Cortex of kidney (tissue), 1 donor: Measurements from ENCODE around the gene NDUFA13.

Source experiments
- DNase-seq: peaks from one replicate; lab custom pipeline; 2025; lab: John Stamatoyannopoulos, UW

NDUFA13 gene

DNA sequence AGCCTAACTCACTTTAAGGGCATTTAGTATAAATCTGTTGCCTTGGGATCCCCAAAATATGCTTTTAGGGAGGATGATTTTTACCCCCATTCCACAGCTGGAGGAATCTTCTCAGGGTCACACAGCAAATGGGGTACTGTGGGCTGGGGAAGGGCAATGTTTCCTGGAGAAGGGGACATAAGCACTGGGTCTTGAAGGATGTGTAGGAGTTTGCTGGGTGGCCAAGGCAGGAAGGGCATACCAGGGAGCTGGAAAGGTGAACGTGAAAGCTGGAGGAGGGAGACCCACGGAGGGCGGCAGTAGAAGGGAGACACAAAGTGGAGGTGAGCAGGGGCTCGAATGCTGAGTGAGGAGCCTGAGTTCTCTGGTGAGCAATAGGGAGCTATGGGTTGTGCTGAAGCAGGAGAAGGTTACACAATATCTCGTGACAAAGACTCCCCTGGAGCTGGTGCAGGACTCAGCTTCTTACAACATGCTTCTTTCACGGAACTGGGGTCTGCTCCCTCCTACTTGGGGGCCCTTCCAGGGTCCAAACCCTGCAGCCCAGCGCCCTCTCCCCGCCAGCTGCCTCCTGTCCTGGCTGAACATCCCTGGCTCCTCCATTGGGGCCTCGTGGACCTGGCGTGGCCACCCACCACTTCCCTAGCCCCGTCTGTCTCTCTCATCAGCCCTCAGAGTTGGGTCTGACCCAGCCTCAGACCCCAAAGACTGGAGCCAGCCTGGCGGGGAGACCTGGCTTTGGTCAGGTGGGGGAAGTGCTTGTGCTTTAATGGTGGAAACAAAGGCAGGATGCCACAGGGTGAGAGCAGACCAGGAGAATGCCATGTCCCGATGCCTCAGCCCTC lies 33.1 kb downstream of the NDUFA13 start:
- no peak for DNase-seq

DNA sequence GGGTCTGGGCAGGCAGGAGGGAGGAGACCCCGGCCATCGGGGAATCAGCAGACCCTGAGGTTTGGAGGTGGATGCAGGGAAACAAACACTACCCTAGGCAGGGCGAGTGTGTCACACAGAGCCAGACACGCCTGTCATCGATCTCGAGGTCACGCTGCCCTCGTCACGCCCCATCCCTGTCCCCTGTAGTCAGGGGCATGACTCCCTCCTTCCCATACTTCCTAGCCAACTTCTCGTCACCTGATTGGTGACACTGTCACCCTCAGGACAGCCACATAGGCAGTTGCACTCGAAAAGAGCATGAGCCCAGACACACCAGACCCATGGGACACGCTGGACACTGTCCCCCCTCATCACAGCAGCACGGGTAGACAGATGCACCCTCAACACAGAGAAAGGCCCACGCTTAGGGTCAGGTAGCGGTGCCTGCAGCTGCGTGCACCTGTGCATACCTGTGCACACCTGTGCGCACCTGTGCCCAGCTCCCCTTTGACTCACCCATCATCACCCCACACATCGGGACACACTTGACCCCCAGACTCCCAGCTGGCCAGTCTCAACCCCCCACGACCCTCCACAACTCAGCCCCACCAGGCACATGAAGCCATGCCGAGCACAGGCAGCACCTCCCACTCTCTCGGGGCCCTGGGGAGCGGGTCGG lies 33.9 kb downstream of the NDUFA13 start:
- no peak for DNase-seq

DNA sequence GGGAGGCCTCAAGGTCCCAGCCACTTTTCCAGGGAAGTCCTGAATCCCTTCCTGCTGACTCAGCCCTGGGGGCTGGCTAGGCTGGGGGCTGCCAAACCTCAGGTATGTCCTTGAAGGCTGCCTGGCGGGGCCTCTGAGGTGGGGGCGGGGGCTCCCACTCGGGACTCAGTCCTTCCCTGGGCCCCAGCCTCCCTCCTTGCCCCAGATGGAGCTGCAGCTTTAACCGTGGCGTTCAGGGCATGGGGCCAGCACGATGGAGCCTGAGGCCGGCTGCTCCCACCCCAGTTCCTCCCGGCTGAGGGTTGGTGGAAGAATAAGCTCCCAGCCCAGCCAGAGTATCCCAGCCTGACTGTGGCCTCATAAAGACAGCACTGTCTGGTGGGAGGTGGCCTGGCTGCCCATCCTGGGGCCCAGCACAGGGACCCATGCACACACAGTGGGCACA lies 34.5 kb downstream of the NDUFA13 start:
- no peak for DNase-seq

DNA sequence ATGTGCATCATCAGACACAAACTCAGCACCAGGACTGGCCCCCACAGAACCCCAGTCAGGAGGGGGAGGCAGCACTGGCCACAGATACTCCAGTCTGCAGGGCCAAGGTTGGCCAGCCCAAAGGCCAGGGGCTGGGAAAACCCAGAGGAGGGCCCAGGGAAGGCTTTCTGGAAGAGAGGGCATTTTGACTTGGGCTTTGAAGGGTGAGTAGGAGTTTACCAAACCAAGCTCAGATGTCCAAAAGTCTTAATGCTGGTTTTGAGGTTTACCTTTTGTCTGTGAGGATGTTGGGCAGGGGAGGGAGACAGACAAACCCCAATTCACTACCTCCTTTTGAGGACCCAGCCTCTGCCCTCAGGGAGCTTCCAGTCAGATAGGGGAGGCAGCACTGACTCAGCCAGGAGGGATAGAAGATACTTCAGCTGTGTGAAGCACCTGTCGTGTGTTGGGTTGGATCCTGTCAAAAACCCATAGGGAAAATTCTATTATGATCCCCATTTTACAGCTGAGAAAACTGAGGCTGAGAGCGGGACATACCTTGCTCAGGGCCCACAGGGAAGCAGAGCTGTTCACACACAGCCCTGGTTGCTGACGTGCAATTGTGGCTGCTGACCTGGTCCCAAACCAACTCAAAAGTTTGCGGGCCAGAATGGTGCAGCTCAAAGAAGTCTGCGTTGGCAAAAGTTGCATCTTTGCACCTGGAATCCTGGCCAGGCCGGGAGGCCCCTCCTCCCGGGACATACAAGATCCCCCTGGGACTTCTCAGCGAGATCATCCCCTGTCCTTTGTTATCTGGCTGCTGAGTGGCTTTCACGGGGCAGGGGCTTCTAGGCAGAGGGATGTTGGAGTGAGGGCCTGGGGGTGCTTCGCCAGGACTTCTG lies 35.2 kb downstream of the NDUFA13 start:
- DNase-seq = no peak

DNA sequence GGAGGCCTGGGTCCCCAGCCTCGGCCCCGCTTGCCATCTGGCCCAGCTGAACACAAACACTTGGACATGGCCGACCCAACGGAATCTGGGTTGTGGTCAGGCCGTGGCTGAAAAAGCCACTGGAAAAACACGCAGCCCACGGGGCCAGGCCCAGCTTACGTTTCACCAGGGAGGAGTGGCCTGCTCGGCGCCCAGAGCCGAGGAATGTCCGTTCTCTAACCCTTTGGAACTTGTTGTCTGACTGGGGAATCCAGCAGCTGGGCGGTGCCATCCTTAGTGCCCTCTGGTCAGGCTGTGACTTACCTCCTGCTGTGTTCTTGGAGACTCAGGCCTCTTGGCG lies 35.8 kb downstream of the NDUFA13 start:
- no peak for DNase-seq

DNA sequence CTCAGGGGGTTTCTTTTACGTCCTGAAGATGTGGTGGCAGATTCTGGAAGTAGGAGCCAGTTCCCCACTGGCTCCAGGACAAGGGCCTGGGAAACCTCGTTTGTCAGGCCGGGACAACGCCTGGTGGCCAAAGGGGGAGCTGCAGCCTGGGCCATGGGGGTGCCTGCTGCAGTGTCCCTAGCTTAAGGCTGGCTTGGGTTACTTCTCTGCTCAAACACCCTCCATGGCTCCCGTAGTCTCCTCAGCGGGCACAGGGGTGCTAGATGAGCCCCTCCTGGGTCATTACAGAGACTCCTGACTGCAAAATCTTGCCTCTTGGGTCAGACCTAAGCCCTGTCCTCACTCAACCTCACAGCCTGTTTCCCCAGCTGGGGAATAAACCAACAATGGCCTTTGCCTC lies 36.8 kb downstream of the NDUFA13 start:
- DNase-seq = no peak

DNA sequence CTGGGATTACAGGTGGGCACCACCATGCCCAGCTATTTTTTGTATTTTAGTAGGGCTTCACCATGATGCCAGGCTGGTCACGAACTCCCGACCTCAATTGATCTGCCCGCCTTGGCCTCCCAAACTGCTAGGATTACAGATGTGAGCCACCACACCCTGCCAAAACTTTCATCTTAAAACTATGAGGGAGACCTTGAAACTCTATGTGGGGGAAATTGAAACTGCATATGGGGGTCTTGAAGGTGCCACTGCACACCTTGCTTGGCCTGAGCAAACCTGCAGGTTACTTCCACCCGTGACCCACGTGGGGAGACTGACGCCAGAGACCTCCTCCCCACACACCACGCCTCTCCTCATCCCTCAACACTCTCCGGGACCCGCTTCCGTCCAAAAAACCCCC lies 37.6 kb downstream of the NDUFA13 start:
- no peak for DNase-seq

DNA sequence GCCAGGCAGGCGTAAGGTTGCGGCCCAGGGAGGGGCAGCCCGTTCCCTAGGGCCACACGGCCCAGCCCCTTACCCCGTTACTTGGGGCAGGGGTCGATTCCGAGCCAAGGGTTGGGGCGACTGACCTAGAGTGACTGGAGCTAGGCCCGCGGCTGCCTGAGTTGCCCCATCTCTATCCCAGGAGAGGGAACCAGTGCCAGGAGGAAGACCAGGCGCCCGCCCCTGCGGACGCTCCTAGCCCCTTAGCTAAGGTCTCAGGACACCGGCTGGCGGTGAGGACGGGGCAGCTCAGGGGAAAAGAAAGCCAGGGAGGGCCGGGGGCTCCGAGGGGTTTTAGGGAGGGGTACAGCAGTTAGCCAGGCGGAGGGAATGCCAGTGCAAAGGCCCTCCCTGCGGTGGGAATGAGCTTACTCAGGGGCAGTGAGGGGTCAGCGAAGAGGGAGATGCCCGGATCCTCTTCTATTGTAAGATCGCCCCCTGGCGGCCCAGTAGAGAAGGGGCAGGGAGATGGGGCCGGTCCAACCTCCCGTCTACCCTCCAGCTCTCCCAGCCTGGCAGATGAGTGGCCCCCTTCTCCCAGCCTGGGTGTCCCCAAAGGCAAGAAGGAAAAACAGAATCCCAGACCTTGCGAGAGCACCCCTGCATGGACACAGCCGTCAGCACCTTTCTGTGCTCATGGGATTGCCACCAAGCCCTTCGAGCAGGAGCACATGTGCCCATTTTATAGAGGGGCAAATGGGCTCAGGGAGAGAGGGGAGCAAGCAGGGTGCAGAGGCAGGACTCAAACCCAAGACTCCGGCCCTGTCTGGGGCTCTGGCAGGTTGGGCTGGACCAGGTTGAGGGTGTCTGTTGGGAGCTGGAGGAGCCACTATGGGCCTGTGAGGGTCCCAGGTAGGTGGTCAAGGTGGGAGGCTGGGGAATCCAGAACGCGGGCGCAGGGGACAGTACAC lies 38.3 kb downstream of the NDUFA13 start:
- no peak for DNase-seq

DNA sequence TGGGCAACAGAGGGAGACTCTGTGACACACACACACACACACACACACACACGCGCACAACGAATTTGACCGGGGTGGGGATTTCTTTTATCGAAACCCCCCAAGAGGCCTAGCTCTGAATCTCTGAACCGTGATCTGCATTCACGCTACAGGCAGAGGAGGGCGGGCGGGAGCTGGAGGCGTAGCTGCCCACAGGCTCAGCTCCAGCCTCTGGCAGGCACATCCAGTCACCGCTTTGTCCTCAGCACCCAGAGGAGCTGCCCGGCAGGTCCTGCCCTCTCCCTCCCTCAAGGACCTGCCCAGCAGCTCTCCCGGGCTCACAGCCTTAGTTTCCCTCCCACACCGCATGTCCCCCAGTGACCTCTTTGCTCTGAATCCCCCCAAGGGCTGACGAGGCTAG lies 42.0 kb downstream of the NDUFA13 start:
- DNase-seq = no peak

DNA sequence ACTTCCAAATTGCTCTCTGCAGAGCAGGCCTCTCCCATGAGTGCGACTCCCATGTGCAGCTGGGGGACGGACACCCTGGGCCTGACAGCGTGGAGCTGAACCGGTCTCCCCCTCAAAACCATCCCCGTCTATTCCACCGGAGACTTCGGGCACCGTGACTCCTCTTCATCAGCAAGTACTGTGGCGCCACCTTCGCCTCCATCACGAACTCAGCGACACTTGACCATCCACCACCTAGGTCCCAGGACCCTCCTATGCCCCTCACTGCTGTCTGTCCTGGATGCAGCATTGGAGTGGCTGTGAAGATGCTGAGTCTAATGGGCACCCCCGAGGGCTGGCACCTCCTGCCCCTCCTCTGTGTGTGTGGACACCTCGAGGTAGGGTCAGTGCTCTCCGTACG lies 42.6 kb downstream of the NDUFA13 start:
- no peak for DNase-seq

DNA sequence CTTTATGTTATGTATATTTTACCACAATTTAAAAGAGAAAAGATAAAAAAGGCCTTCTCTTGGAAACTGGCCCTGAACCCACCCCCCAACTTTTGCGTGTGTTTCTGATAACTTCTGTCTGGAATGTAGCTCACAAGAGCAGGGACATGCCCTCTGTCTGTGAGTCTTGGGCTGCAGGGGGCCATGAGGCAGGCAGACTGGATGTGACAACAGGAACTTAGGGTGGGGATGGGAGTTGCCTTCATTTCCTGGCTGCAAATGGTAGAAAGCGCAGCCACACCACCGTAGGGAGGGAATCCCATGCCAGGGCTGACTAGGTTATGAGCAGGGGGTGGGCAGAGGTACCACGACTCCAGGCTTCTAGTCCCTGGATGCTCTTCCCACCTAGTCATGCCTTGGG lies 43.9 kb downstream of the NDUFA13 start:
- no peak for DNase-seq

DNA sequence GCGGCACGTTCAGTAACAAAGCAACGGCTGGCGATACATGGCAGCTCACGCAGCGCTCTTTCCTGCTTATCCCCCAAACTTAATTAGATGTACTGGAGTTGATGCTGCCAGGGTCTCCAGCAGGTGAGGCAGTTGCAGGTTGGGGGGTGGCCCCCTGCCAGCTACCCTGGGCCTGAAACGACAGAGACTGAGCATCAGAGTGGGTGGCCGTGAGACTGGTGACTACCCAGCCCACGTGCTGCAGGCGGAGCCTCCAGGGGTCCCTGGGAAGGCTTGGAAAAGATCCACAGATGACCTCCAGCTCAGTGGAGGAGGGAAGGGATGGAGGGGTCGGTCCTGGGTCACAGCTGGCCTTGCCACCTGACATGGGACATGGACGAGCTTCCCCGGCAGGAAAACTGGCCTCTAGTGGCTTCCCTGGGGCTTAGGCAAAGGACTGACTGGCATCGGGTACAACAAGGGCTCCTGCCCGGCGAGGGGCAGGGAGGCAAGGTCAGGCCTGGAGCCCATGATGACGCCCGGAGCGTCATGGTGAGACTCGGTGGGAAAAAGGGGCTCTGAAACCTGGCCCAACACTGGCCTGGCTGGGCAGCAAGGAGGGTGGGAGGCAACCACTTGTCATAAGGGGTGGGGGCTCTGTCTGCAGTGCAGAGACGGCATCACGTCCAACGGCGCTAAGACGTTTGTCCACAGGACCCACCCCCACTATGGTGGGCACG lies 46.1 kb downstream of the NDUFA13 start:
- DNase-seq = no peak

DNA sequence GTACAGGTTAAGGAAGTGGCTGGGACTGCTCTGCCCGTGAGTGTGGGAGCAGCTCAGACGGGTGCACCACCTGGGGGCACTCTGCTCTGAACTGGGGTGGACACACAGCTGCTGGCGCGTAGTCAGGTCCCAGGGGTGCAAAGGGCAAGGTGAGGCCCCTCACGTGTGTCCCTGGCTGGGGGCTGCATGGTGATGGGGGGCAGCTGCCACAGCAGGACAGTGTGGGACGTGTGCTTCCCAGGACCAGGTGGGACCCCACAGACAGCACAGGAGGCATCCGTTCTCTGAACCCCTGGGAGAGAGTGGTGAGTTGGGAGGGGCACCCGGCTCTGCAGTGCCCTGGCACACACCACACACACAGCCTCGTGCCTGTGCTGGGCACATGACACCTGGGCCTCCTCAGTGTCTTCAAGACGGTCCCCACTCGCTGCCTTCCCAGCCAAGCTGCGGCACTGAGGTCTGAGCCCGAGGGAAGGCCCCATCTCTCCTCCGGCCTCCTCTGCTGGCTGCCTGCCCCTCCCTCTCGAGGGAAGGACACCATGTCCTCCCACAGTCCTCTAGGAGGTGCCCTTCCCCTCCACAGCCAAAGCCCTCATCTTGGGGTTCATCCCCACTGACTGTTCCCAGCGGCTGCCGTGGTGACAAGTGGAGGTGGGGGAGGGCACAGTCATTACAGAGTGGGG lies 46.8 kb downstream of the NDUFA13 start:
- no peak for DNase-seq

DNA sequence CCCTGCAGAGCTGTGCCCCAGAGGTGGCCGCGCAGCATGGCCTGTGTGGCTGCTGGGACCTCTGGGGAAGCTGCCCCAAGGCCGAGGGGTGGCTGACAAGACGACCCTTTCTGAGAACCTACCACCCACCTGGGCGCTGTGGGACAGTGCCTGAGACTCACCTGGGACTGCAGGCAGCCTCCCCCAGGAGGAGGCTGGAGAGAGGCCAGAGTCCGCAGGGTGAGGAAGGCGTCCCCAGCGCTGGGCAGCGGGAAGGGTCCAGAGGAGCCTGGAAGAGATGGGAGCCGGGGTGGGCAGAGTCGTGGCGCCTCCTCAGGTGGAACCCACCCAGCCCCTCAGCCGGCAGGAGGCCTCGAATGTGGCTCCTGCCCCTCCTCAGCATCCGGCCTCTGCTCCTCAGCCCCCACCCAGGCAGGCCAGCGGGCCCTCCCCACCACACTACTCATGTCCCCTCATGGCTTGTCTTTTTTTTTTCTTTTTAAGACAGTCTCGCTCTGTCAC lies 47.4 kb downstream of the NDUFA13 start:
- DNase-seq = no peak

DNA sequence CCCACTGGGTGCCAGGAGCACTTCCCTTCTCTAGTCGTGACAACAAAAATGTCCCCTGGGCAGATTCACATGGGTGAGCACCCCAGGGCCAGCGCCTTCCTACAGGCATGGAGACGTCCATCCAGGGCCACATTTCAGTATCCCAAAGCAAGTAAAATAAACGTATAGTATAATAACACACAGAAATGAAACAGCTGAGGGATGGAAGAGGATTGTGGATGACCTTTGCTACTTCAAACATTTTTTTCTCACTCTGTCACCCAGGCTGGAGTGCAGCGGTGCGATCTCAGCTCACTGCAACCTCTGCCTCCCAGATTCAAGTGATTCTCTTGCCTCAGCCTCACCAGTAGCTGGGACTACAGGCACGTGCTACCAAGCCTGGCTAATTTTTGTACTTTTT lies 50.3 kb downstream of the NDUFA13 start:
- no peak for DNase-seq

DNA sequence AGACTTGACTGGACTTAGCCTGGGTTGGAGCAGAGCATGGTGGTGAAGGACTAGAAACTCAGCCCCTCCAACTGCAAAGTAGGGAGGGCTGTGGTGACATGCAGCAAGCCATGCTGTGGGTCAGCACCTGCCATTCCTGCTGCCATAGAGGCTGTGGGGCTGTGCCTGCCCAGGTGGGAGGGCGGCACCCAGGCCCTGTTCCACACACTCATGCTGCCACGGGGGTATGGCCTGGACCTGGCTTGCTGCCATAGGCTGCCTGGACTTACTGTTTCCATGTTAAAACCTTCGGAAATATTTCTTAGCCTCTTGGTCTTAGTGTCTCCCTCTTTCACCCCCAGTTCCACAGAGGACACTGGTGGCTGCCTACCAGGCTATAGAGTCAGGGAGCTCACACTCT lies 51.4 kb downstream of the NDUFA13 start:
- no peak for DNase-seq

DNA sequence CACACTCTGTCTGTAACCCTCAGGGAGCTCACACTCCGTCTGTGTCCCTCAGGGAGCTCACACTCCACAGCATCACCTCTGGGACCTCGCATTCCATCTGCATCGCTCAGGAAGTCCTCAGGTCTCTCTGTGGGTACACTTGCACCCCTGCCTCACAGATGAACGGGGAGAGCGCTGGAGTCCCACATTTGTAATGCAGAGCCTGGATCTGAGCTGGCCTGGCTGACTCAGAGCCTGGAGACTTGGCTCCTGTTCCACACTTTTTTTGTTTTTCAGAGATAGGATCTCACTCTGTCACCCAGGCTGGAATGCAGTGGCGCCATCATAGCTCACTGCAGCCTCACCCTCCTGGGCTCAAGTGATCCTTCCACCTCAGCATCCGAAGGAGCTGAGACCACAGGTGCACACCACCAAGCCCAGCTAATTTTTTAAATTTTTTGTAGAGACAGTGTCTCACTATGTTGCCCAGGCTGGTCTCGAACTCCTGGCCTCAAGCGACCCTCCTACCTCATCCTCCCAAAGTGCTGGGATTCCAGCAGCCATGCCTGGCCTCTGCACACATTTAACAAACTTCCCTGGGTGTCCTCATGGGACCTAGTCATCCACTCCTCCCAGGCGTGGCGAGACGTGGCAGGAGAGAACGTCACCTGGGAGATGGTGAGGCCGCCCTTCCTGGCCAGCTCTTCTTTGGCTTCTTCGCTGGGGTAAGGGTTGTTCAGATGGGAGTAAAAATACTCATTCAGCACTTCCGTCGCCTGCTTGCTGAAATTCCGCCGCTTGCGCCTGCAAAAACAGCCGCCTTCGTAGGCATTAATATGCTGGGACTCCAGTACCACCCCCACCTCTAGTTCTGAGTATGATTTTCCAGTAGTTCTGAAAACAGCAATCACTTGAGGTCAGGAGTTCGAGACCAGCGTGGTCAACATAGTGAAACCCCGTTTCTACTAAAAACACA lies 53.1 kb downstream of the NDUFA13 start:
- DNase-seq = no peak

DNA sequence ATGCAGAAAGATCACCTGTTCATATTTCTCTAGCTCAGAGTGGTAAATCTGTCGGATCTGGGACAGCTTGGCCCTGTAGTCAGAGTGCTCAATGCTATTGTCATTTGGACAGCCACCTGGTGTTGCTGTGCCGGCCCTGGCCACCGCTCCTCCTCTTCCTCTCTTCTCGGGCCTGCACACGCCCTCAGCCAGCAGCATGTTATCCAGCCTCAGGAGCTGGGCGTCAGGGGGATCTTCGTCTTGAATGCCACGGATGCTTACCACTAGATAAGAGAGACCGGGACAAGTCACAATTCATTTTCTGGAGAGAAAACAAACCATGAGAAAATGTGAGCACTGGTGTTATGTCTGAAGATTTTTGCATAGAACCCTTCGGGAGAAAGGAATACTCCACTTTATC lies 54.5 kb downstream of the NDUFA13 start:
- no peak for DNase-seq
